ENCODE measurements around the gene PTPRZ1.

- TF ChIP-seq CTCF (IDR thresholded peaks at IDR 0.05) (no peak), EZH2 (IDR thresholded peaks at IDR 0.05; ENCODE audit: borderline replicate concordance, insufficient read depth, low read depth, low read length, poor library complexity, severe bottlenecking) (no peak)
These were observed 200.7 kb downstream of the PTPRZ1 start for GRCh38 chr7:122073635-122074034.

Measured in B cell (primary cell).